Measurements from ENCODE around the gene ARHGAP18.

Gene ARHGAP18

GRCh38 chr6:129632172-129632613 is 77.8 kb downstream of the ARHGAP18 start:
- no peaks in the 10 kb centered on the region for H3K9me3 ChIP-seq (ENCODE audit: control insufficient read depth, insufficient read depth, low read depth, low read length)
- H3K36me3 ChIP-seq (ENCODE audit: control insufficient read depth in 2 of 2, insufficient read depth in 1 of 2, low read length in 2 of 2): no peaks in the 10 kb centered on the region; a peak in 1 of 3 replicates
- ChIA-PET CTCF (interaction anchor here (0.6 to 2.2 kb wide), 2 partner anchors 20 to 143 kb away, joined by 3 to 6 read pairs; no protein-coding TSS in a partner anchor), POLR2A (no interaction called here)
- TF ChIP-seq FEZF1 (tag by site-specific recombination; IDR thresholded peaks at IDR 0.05): peak; percentile 56; the same call in 1 of the 2 replicates
- TF ChIP-seq PRDM1 (tag by site-specific recombination; IDR thresholded peaks at IDR 0.05): peak; percentile 82
- TF ChIP-seq HOXD13 (CRISPR knock-in tag; IDR thresholded peaks at IDR 0.05; ENCODE audit: borderline replicate concordance): no peak
- TF ChIP-seq ZNF114 (tag by site-specific recombination; IDR thresholded peaks at IDR 0.05): no peak
- H3K27ac ChIP-seq (ENCODE audit: extremely low read depth, low read depth, low read length): no peak overlapping the region
- H3K4me3 ChIP-seq (ENCODE audit: low read depth, low read length): no peak overlapping the region
- no peaks in the 10 kb centered on the region for H3K4me1 ChIP-seq (ENCODE audit: control insufficient read depth, insufficient read depth, low read length)

- CTCF ChIA-PET: interaction anchor here (2.1 to 2.2 kb wide), 2 partner anchors 33 to 144 kb away, joined by 6 to 8 read pairs; no protein-coding TSS in a partner anchor
- Histone ChIP-seq H3K27ac (ENCODE audit: extremely low read depth, low read depth, low read length) (no peak overlapping the region), H3K4me3 (ENCODE audit: low read depth, low read length) (no peak overlapping the region), H3K36me3 (ENCODE audit: control insufficient read depth in 2 of 2, insufficient read depth in 1 of 2, low read length in 2 of 2) (no peaks in the 10 kb centered on the region; a peak in 1 of 3 replicates), H3K9me3 (ENCODE audit: control insufficient read depth, insufficient read depth, low read depth, low read length) (no peaks in the 10 kb centered on the region), H3K4me1 (ENCODE audit: control insufficient read depth, insufficient read depth, low read length) (no peaks in the 10 kb centered on the region)
- POLR2A ChIA-PET: no interaction called here
- no peak for TF ChIP-seq ZNF121 (tag by site-specific recombination; IDR thresholded peaks at IDR 0.05)
- no peak for TF ChIP-seq HOXD13 (CRISPR knock-in tag; IDR thresholded peaks at IDR 0.05; ENCODE audit: borderline replicate concordance)
- TF ChIP-seq ZNF24 (tag by site-specific recombination; IDR thresholded peaks at IDR 0.05): no peak
- no peak for TF ChIP-seq ZFP3 (tag by site-specific recombination; IDR thresholded peaks at IDR 0.05; ENCODE audit: low read depth)
- TF ChIP-seq ZNF610 (tag by site-specific recombination; IDR thresholded peaks at IDR 0.05; ENCODE audit: borderline replicate concordance): no peak
- no peak for TF ChIP-seq ZNF513 (tag by site-specific recombination; IDR thresholded peaks at IDR 0.05)
- TF ChIP-seq ZNF521 (tag by site-specific recombination; IDR thresholded peaks at IDR 0.05): no peak
- no peak for TF ChIP-seq ZSCAN18 (tag by site-specific recombination; IDR thresholded peaks at IDR 0.05)
- no peak for TF ChIP-seq ZNF747 (tag by site-specific recombination; IDR thresholded peaks at IDR 0.05)
- no peak for TF ChIP-seq ZNF692 (tag by site-specific recombination; IDR thresholded peaks at IDR 0.05)
- no peak for TF ChIP-seq OSR2 (tag by site-specific recombination; IDR thresholded peaks at IDR 0.05)
These were observed 78.9 kb downstream of the ARHGAP18 start for GRCh38 chr6:129631070-129631469.

- TF ChIP-seq ZNF76 (tag by site-specific recombination; IDR thresholded peaks at IDR 0.05; ENCODE audit: borderline replicate concordance, low read depth): no peak
- no peak for TF ChIP-seq ZBTB44 (tag by site-specific recombination; IDR thresholded peaks at IDR 0.05)
- no peak for TF ChIP-seq ZFP3 (tag by site-specific recombination; IDR thresholded peaks at IDR 0.05; ENCODE audit: low read depth)
- no peak for TF ChIP-seq ZNF791 (tag by site-specific recombination; IDR thresholded peaks at IDR 0.05)
- no peak for TF ChIP-seq PRDM6 (tag by site-specific recombination; IDR thresholded peaks at IDR 0.05)
- TF ChIP-seq OSR2 (tag by site-specific recombination; IDR thresholded peaks at IDR 0.05): no peak
- no peak for TF ChIP-seq ZNF394 (tag by site-specific recombination; IDR thresholded peaks at IDR 0.05; ENCODE audit: borderline replicate concordance)
- no peak for TF ChIP-seq ZNF26 (tag by site-specific recombination; IDR thresholded peaks at IDR 0.05)
- no peak for TF ChIP-seq HOXC10 (CRISPR knock-in tag; IDR thresholded peaks at IDR 0.05)
- no peak for TF ChIP-seq ZNF707 (tag by site-specific recombination; IDR thresholded peaks at IDR 0.05)
- H3K27ac ChIP-seq (ENCODE audit: extremely low read depth, low read depth, low read length): no peak overlapping the region
- CTCF ChIA-PET: interaction anchor here (1.2 to 2.2 kb wide), 3 partner anchors 11 to 144 kb away, joined by 3 to 8 read pairs (median 6); no protein-coding TSS in a partner anchor
- H3K9me3 ChIP-seq (ENCODE audit: control insufficient read depth, insufficient read depth, low read depth, low read length): no peaks in the 10 kb centered on the region
- H3K36me3 ChIP-seq (ENCODE audit: control insufficient read depth in 2 of 2, insufficient read depth in 1 of 2, low read length in 2 of 2): no peaks in the 10 kb centered on the region; a peak in 1 of 3 replicates
- H3K4me1 ChIP-seq (ENCODE audit: control insufficient read depth, insufficient read depth, low read length): no peaks in the 10 kb centered on the region
- POLR2A ChIA-PET: no interaction called here
- H3K4me3 ChIP-seq (ENCODE audit: low read depth, low read length): no peak overlapping the region
These were observed 79.4 kb downstream of the ARHGAP18 start for GRCh38 chr6:129630596-129630995.
